GM19043 (cell line): Measurements from ENCODE around the gene CCDC3.
"Not testable (repeated sequence)": the region's sequence is repeated elsewhere in the genome, so short reads cannot be mapped to it uniquely, and the experiment has no call there.

Experiments
- ATAC-seq: cut with Tn5 transposase; IDR thresholded peaks from one replicate; pipeline ENCODE4 v1.9.1; 2021; ENCODE audit warnings: low read depth; ENCODE audit not compliant: unreplicated experiment

Gene CCDC3

DNA sequence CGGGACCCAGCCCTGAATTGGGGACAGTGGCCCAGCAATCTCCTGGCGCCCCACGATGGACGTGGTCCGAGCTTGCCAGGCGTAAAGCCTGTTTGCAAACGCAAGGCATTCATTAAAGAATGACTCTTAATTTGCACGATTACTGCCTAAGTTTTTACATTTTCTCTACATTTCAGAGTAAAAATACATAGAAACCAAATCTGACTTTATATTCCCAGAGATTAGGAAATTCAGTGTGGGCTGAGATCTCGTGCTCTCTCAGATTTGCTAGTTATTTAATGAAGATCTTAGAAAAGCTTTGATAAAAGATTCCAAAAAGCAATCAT lies 337 bp upstream of the CCDC3 start:
- ATAC-seq: no peak

DNA sequence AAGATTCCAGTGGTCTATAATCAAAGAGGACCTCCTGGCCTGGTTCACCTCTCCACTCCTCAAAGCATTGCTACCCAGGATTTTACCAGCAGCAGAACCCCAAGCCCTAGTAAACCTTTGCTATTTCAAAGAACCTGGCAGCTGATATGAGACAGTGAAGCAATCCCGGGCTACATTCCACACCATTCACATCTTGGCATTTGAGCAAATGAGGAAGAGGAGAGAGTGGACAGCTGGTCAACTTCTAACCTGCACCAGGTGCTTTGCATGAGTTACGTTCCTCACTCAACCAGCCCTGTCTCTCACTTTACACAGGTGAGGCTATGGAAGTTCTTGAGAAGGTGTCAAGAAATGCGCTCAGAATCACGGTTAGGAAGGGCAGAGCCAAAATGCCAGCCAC lies 1.1 kb downstream of the CCDC3 start:
- no peak for ATAC-seq

DNA sequence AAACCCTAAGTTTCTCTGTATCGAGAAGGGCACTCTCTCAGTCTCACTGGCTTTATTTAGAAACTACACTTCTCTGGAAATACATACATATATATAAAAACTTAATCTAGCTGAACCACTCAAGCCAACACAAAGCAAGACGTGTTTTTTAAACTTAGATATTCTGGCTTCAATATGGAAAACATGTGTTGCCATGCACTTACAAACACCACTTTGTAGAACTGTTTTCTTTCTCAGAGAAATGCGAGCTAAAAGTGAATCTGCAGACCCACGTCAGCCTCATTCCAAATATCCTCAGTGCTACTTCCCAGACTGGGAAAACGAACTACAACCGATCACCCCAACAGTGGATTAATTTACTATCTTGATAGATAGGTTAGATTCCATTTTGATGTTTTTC lies 1.7 kb downstream of the CCDC3 start:
- no peak for ATAC-seq

DNA sequence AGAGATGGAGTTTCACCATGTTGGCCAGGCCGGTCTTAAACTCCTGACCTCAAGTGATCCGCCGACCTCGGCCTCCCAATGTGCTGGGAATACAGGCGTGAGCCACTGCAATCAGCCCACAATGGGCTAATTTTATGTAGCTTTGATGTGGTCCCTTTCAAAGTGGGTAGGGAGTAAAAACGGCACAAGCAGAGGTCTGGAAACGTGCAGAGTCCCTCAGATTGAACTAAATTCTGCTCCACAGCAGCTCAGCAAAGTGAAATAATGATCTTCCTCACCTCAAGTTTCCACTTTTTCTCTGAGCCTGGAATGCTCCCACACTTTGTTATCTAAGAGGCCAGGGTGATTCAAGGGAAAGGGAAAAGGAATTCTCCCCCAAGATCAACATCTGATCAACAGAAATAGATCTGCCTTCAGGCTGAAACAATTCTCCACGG lies 6.1 kb downstream of the CCDC3 start:
- no peak for ATAC-seq

DNA sequence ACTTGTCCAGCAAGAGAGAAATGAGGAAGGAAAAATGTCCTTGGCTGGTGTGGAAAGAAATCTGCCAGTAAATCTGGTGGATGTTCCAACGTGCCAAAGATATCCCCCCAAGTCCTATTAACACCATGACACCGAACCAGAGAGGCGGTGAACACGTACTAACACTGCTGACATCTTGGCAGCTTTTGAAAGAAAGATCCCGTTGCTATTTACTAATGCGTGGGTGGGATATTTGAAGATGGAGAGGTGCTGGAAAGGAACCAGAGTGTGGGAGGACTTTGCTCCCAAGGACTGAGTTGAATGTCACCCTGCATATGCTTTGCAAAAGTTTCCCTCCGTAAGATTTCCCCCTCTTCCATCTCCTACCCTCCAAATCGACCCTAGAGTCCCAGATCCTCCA lies 7.9 kb downstream of the CCDC3 start:
- ATAC-seq: no peak

DNA sequence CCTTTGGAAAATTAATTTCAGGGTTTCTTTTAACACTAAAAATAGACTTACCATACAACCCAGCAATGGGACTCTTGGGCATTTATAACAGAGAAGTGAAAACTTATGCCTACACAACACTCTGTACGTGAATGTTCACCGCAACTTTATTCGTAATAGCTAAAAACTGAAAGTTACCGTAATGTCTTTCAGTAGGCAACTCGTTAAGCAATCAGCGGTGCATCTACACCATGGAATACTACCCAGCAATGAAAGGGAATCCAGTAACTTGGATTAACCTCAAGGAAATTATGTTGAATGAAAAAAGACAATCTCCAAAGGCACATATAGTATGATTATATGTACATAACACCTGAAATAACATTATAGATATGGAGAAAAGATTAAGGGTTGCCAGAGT lies 16.2 kb downstream of the CCDC3 start:
- no peak for ATAC-seq

DNA sequence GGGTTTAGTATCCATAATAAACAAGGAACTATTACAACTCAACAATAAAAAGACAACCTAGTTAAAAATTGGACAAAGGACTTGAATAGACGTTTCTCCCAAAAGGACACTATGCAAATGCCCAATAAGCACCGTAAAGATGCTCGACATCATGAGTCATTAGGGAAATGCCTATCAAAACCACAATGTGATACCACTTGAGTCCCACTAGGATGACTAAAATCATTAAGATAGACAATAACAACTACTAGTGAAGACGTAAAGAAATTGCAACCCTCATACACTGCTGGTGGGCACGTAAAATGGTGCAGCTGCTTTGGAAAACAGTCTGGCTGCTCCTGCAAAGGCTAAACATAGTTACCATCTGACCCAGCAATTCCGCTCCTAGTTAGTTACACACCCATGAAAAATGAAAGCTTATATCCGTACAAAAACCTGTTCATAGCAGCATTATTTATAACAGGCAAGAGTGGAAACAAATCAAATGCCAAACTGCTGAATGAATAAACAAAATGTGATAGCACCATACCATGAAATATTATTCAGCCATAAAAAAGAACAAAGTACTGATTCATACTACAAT lies 17.3 kb downstream of the CCDC3 start:
- ATAC-seq: no peak

DNA sequence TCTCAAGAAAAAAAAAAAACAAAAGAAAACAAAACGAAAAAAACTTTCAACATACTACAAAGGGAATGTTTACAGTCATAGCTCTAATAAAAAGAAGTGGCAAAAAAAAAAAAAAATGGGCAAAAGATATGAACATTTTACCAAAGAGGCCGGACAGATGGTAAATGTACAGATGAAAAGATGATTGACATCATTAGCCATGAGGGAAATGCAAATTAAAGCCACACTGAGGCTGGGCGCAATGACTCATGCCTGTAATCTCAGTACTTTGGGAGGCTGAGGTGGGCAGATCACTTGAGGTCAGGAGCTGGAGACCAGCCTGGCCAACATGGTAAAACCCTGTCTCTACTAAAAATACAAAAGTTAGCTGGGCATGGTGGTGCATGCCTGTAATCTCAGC lies 17.9 kb downstream of the CCDC3 start:
- not testable (repeated sequence) for ATAC-seq

DNA sequence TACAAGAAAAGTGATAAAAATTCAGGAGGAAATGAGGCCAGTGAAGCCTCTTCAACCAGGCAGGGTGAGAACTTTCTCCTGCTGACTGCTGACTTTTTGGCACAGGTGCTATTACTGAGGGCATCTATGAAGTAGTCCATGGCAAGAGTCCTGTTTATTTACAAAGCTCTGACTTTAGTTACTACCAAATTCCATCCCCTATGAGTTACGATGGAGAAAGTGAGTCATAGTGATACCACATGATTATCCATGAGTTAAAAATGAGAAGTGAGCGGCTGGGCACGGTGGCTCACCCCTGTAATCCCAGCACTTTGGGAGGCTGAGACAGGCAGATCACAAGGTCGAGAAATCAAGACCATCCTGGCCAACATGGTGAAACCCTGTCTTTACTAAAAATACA lies 19.9 kb downstream of the CCDC3 start:
- no peak for ATAC-seq

DNA sequence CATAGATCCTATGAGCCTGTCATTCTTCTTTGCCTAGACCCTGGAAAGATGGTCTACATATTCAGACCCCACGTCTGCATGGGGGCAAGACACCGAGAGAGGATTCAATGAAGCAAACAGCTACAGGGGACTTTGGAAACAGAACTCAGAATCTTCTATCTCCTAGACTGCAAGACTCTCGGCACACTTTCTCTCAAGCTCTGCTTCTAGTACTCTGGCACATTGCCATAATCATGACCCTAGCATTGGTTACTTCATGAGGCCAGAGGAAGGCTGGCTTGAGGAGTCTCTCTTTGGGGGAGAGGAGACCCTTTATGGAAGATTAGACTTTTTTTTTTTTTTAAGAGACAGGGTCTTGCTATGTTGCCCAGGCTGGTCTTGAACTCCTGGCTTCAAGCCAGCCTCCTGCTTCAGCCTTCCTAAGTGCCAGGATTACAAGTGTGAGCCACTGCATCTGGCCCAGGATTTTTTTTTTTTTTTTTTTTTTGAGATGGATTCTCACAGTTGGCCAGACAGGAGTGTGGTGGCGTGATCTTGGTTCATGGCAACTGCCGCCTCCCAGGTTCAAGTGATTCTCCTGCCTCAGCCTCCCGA lies 20.7 kb downstream of the CCDC3 start:
- no peak for ATAC-seq

DNA sequence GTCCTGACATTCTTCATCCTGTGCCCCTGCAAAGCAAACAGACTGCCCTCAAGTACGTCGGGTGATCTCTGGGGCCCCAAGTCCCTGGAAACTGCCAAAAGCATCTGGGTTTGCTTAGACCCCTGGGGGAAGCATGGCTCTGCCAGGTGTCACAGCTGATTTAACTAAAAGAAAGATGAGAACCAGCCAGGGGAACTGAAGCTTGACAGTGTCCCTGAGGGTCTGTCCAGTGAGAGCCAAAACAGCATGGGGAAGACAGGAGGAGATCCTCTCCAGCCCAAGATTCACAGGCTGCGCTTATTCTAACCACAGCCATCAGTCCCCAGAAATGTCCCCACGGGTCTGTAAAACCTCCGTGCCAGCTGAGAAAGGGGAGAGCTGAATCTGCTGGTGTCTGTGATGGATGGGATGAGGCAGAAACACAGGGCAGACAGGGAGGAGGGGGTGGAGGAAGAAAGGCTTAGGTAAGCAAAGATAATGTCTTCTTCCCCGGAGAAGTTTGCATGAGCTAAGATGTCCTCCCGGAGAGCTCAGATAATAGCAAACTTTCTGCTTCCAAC lies 21.3 kb downstream of the CCDC3 start:
- ATAC-seq: no peak

DNA sequence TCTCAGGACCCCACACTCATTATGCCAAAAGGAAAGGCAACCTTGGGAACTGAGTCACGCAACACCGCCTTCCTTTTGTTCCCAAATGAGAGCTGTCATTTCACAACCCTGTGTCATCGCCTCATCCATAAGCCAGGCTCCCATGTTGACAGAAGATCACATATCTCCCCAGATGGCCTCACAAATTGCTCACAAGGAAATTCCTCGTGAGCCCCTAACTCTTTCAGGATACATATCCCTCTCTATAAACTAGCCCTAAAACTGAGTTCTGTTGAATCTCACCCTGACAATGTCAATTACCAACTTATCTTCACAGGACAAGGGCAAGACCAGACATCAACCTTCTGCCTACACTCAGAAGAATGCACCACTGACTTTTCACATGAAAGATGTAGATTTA lies 22.6 kb downstream of the CCDC3 start:
- no peak for ATAC-seq

DNA sequence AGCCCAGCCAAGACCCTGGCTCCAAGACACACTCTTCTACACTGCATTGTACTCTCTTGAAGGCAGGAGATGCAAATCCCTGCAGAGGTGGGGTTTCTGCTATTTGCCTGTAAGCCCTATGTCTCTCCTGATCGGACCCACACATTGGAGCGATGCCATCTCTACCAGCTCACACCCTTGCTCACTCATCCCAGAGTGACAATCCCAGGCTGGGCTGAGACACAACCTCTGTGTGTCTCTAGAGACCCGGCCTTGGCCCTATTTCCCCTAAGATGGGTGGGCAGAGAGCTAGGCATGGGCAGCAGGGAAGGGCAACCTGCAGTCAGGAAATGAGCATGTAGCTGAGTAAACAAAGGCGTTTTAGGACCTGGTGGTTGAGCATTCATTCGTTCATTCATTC lies 25.6 kb downstream of the CCDC3 start:
- no peak for ATAC-seq

DNA sequence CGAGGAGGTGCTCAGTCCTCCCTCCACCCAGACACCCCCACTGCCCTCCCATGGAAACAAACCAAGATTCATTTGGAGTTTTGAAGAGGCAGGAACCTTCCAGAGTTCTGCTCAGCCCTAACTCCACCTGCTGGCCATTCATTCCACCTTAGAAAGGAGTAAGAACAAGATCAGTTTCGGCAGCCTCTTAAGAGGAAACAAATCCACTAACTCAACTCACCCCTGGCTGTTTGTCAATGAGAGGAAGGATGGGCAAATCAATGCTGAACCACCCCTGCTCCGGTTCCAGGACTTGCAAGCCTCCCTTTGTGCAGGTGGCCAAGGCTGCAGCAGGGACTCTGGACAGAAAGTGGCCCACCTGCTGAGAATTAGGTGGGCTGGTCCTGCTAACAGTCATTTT lies 26.2 kb downstream of the CCDC3 start:
- no peak for ATAC-seq

DNA sequence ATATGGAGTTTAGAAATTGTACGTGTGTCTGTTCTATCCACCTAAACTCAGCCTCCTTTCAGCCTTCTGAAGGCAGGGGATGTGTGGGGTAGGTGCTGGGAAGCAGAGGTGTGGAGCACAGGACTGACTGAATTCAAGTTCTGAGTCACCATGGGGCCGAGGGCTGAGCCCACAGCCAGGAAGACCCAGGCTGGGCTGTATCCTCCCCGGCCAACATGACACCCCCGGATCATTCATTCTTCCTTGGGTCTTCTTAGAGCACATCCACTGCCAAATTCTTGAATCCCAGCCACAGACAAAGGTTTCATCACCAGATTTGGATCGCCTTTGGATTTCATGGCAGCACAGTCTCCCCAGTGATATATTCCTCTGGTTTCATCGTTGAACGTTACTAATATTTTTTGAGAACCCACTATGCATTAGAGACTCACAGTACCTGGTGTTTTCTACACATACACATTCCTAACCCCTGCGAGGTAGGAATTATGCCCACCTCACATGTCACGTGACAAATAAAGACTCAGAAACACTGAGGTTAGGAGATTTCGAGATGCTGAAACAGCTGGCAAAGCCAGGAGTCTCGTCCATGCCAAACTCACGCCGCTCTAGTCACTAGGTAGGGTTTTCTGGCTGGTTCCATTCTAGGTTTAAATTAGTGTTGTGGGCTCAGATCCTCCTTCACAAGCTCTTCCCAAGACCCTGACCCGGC lies 26.9 kb downstream of the CCDC3 start:
- no peak for ATAC-seq

DNA sequence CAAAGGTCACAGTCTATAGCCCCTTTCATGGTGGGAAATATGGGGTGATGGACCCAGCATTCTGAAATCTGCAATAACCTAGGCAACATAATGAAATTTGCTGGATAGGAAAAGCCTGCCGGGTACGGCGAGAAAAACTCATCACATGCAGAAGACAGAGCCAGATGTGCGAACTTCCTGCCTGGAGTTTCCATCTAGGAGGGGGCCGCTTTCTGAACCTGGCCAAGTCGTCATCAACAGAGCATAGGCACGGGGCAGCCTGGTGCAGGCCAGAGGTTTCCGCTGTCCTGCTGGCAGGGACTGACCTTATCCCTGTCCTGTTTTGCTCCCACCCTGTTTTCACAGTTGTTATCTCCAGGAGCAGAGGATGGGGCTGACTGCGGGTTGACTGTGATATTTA lies 27.4 kb downstream of the CCDC3 start:
- no peak for ATAC-seq

DNA sequence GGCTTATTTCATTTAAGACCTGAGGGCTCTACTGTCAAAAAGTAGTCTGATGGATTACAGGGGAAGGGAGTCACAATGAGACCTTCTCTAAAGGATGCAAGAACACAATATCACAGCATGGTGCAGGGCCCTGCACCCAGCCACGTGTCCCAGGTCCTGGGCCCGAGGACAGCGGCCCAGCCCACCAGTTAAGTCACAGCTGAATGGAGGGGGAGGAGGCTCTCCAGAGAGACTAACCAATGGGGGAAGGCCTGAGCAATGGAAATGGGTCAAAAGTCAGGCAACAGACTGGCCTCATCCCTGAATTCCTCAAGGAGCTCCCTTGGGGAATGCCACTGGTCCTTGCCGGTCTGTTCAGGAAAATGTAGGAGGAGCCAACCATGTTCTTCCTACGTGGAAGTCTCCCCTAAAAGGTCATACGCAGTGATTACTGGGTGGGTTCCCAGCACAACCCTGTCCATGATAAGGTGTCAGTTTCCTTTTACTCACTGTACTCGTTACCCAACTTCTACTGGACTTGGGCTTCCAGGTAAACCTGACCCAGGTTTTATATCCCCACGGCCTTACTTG lies 28.3 kb downstream of the CCDC3 start:
- no peak for ATAC-seq

DNA sequence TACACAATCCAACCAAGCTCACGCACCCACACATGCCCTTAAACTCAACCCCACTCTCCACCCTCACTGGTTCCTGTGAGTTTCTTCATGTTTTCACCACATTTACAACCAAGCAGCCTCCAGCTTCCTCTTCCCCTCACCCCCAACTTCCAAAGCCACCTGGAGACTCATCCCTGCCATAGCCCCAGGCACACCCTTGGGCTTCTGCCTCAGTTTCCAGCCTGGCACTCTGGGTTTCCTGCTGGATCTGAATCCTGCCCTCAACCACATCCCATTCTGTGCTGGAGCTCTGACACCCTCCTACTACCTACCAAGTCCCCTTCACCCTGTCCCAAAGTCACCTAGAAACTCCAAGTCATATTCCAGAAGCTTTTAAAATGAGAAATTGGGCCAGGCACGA lies 29.4 kb downstream of the CCDC3 start:
- no peak for ATAC-seq

DNA sequence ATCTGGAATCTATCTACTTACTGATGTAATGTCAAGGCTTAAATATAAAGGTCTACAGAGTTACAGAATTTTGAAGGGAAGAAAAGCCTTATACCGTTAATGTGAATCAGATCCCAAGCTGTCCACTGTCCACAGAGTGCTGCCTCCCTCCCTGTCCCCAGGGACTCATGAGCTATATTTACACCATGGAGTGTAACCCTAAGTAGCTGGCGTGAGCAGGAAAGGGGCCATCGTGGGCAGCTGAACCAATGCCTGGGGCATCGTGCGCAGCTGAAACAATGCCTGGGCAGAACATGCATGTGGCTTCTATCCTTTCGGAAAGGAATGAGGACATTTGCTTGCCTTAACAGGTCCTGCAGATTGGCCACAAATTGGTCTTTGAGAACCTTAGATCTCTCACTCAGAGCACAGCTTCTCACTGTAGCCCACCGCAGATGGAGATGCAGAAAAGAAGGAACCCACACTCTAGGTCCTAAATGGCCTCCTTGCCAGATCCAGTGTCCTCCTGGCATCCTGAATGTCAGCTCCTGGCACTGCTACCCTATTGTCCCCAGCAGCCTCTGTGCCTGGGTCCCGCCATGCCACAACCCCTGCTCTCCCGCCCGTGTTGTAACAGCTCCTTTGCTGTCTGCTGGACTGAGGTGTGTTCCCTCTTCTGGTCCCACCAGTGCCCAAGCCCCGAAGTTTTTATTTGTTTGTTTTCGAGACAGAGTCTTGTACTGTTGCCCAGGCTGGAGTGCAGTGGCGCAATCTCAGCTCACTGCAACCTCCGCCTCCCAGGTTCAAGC lies 30.3 kb downstream of the CCDC3 start:
- no peak for ATAC-seq

DNA sequence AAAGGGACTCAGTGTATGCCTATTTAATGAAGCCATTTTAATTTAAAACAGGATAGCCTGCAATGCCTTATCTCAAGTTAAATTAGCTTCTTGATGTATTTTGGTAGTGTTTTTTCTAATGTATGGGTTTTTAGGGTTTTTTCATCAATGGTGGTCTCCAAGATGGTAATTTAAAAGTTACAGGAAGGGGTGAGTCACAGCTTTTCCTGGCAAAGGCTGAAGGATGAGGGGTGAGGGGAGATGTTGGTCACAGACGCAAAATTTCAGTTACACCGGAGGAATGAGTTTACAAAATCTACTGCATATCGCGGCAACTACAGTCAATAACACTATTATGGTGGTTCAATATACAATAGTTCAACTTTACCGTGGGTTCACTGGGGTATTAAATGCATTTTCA lies 31.6 kb downstream of the CCDC3 start:
- ATAC-seq: no peak

DNA sequence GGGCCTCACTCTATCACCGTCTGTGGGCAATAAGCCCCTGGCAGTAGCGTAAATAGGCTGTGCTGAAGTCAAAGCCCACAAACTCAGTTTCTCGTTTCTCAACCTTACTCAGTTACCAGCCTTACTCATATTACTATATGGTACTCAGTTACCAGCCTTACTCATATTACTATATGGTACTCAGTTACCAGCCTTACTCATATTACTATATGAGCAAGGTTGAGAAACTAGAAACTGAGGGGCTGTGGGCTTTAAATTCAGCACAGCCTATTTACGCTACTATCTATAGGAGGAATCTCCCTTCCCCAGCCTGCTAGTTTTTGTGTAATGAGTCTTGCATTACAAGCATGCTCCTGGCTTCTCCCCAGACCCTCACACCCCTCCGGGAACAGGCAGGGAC lies 35.4 kb downstream of the CCDC3 start:
- no peak for ATAC-seq
